ENCODE results near the gene ARSI. TPM values are rescaled to one million over a fixed set of nuclear protein-coding genes. Genes with fewer than 3 reads are reported as not detected.

Gene ARSI
- polyA plus RNA-seq, 1 of the 3 experiments (the other 2 are of a cell fraction) = 0.20 TPM

DNA sequence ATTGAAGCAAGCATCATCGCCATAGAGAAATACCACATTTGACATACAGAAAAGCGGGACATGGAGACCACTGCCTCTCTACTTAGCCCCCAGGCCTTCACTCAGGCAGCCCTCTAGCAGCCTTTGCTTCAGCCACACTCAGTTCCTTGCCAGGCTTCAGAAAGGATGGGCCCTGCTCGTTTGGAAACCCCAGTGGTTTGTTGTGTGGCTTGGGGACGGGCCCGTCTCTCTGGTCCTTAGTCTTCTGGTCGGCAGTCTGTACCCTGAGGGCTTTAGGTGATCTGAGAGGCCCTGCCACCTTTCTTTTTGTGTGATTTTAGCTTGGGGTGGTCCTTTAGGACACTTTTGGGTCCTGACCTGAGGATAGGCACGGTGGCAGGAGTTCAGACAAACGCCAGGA is 21.1 kb upstream of the ARSI start:
- Histone ChIP-seq H3F3A (replicated peaks; ENCODE audit: insufficient read depth) (peaks cover 8% of the 10 kb centered on the region), H3K27ac (ENCODE audit: low read depth in 2 of 2, low read length in 1 of 2) (no peak overlapping the region)

More for the DNA sequence above, 21.1 kb upstream of the ARSI start:
- Histone ChIP-seq H3K4me2 (no peak overlapping the region), H3K4me3 (ENCODE audit: low read depth in 2 of 2, low read length in 1 of 2) (no peak overlapping the region), H3K9me2 (no peaks in the 10 kb centered on the region), H3K79me2 (ENCODE audit: insufficient read depth) (no peaks in the 10 kb centered on the region), H3K27me3 (ENCODE audit: insufficient read depth) (no peaks in the 10 kb centered on the region), H3K9me3 (no peaks in the 10 kb centered on the region), H3K9ac (no peak overlapping the region), H3K4me1 (ENCODE audit: control insufficient read depth in 1 of 2, insufficient read depth in 2 of 2, low read depth in 1 of 2, low read length in 1 of 2) (peaks cover 11 to 13% of the 10 kb centered on the region in 2 experiments; a peak in 3 of 4 replicates), H2AFZ (ENCODE audit: low read depth) (no peak overlapping the region), H3K36me3 (replicated peaks in 1 of 2; ENCODE audit: control insufficient read depth in 1 of 2, insufficient read depth in 2 of 2, low read length in 1 of 2) (no peaks in the 10 kb centered on the region), H4K20me1 (ENCODE audit: insufficient read depth) (no peaks in the 10 kb centered on the region)
- TF ChIP-seq NRF1 (IDR thresholded peaks at IDR 0.05; ENCODE audit: low read depth, low read length) (no peak), POLR2AphosphoS5 (IDR thresholded peaks at IDR 0.05; ENCODE audit: low read depth, low read length) (no peak), FOXJ3 (CRISPR knock-in tag; IDR thresholded peaks at IDR 0.05) (no peak), EZH2phosphoT487 (IDR thresholded peaks at IDR 0.05; ENCODE audit: borderline replicate concordance, low read depth) (no peak), RAD21 (IDR thresholded peaks at IDR 0.05; ENCODE audit: low read length) (no peak), FOXM1 (IDR thresholded peaks at IDR 0.05; ENCODE audit: low read depth) (no peak), RFX5 (IDR thresholded peaks at IDR 0.05; ENCODE audit: low read length) (no peak), FOSL2 (IDR thresholded peaks at IDR 0.05; ENCODE audit: borderline replicate concordance, low read depth) (no peak), USF2 (IDR thresholded peaks at IDR 0.05; ENCODE audit: borderline replicate concordance, low read depth, low read length) (no peak), SMC3 (IDR thresholded peaks at IDR 0.05; ENCODE audit: low read depth, low read length) (no peak), EP300 (IDR thresholded peaks at IDR 0.05; ENCODE audit: borderline replicate concordance in 1 of 2, low read depth in 1 of 2, low read length in 1 of 2) (no peak), GABPA (IDR thresholded peaks at IDR 0.05; ENCODE audit: low read depth) (no peak), IRF3 (IDR thresholded peaks at IDR 0.05; ENCODE audit: low read depth, low read length) (no peak), MXI1 (IDR thresholded peaks at IDR 0.05; ENCODE audit: low read depth, low read length) (no peak)
- TF ChIP-seq, protein P1, sequence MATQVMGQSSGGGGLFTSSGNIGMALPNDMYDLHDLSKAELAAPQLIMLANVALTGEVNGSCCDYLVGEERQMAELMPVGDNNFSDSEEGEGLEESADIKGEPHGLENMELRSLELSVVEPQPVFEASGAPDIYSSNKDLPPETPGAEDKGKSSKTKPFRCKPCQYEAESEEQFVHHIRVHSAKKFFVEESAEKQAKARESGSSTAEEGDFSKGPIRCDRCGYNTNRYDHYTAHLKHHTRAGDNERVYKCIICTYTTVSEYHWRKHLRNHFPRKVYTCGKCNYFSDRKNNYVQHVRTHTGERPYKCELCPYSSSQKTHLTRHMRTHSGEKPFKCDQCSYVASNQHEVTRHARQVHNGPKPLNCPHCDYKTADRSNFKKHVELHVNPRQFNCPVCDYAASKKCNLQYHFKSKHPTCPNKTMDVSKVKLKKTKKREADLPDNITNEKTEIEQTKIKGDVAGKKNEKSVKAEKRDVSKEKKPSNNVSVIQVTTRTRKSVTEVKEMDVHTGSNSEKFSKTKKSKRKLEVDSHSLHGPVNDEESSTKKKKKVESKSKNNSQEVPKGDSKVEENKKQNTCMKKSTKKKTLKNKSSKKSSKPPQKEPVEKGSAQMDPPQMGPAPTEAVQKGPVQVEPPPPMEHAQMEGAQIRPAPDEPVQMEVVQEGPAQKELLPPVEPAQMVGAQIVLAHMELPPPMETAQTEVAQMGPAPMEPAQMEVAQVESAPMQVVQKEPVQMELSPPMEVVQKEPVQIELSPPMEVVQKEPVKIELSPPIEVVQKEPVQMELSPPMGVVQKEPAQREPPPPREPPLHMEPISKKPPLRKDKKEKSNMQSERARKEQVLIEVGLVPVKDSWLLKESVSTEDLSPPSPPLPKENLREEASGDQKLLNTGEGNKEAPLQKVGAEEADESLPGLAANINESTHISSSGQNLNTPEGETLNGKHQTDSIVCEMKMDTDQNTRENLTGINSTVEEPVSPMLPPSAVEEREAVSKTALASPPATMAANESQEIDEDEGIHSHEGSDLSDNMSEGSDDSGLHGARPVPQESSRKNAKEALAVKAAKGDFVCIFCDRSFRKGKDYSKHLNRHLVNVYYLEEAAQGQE (IDR thresholded peaks at IDR 0.05; ENCODE audit: low read depth, low read length) = no peak
- DNase-seq = no peak
- WGBS (ENCODE audit: low lambda C conversion rate) = 62% methylated on average over 6 of the region's 8 CpGs
- ChIA-PET CTCF (interaction anchor here (0.6 kb wide), 1 partner anchor 52 kb away, joined by 3 read pairs; no protein-coding TSS in a partner anchor), POLR2A (no interaction called here)
